HepG2 (cell line): ENCODE data around the gene BRI3BP. TPM values are rescaled to one million over a fixed set of nuclear protein-coding genes. Genes with fewer than 3 reads are reported as not detected.

Experiments used
- CBX5 ChIP-seq: sonication (generic); formaldehyde crosslinking; IDR thresholded peaks from 2 replicates; pipeline ENCODE4 v1.4.0; 2020; ENCODE audit warnings: missing genetic modification reagents, borderline replicate concordance
- CEBPG ChIP-seq: IDR thresholded peaks from 2 replicates; pipeline ENCODE4 v1.6.1; 2016
- ELF3 ChIP-seq: IDR thresholded peaks from 2 replicates; pipeline ENCODE4 v1.6.1; 2016; ENCODE audit warnings: missing genetic modification reagents, missing compliant biosample characterization
- FLYWCH1 ChIP-seq: sonication (generic); formaldehyde crosslinking; IDR thresholded peaks from 2 replicates; pipeline ENCODE4 v1.8.1; 2023; ENCODE audit warnings: mild to moderate bottlenecking, missing genetic modification reagents
- FOSL1 ChIP-seq: sonication (generic); formaldehyde crosslinking; IDR thresholded peaks from 2 replicates; pipeline ENCODE4 v1.9.0; 2021; ENCODE audit warnings: missing genetic modification reagents, borderline replicate concordance
- FOXJ3 ChIP-seq: sonication (generic); formaldehyde crosslinking; IDR thresholded peaks from 2 replicates; pipeline ENCODE4 v1.4.0; 2020; ENCODE audit warnings: missing genetic modification reagents, mild to moderate bottlenecking, borderline replicate concordance
- KAT2B ChIP-seq: fragments of 150-350 bp; IDR thresholded peaks from 2 replicates; pipeline ENCODE4 v1.6.1; 2014; ENCODE audit warnings: low read depth, low read length, borderline replicate concordance
- MIER3 ChIP-seq: IDR thresholded peaks from 2 replicates; pipeline ENCODE4 v1.6.1; 2016; ENCODE audit warnings: missing compliant biosample characterization, borderline replicate concordance
- NCOA1 ChIP-seq: sonication (generic); formaldehyde crosslinking; IDR thresholded peaks from 2 replicates; pipeline ENCODE4 v1.9.0; 2021; ENCODE audit warnings: missing genetic modification reagents
- NFYB ChIP-seq: sonication (generic); formaldehyde crosslinking; IDR thresholded peaks from 2 replicates; pipeline ENCODE4 v1.4.0; 2020; ENCODE audit warnings: missing genetic modification reagents
- NR2F2 ChIP-seq: IDR thresholded peaks from 2 replicates; pipeline ENCODE4 v1.6.1; 2012; ENCODE audit warnings: low read depth, inconsistent platforms, borderline replicate concordance
- PRDM15 ChIP-seq: sonication (generic); formaldehyde crosslinking; IDR thresholded peaks from 2 replicates; pipeline ENCODE4 v1.4.0; 2020; ENCODE audit warnings: missing genetic modification reagents
- RBAK ChIP-seq: sonication (generic); formaldehyde crosslinking; IDR thresholded peaks from 2 replicates; pipeline ENCODE4 v1.5.1; 2020; ENCODE audit warnings: mild to moderate bottlenecking, missing genetic modification reagents
- REL ChIP-seq: sonication (generic); formaldehyde crosslinking; conservative IDR thresholded peaks from 2 replicates; pipeline ENCODE4 v1.8.0; 2022; ENCODE audit warnings: mild to moderate bottlenecking, missing genetic modification reagents, moderate library complexity
- SALL2 ChIP-seq: sonication (generic); formaldehyde crosslinking; IDR thresholded peaks from 2 replicates; pipeline ENCODE4 v1.8.1; 2023; ENCODE audit warnings: mild to moderate bottlenecking, missing genetic modification reagents, inconsistent platforms
- SIX1 ChIP-seq: sonication (generic); formaldehyde crosslinking; IDR thresholded peaks from 2 replicates; pipeline ENCODE4 v1.4.0; 2020; ENCODE audit warnings: missing genetic modification reagents, borderline replicate concordance
- SMARCC2 ChIP-seq: fragments of 450-650 bp; IDR thresholded peaks from 2 replicates; pipeline ENCODE4 v1.6.1; 2017; ENCODE audit warnings: antibody characterized with exemption, mild to moderate bottlenecking
- ZBTB1 ChIP-seq: sonication (generic); formaldehyde crosslinking; IDR thresholded peaks from 2 replicates; pipeline ENCODE4 v1.4.0; 2020; ENCODE audit warnings: missing genetic modification reagents, borderline replicate concordance
- ZBTB42 ChIP-seq: sonication (generic); formaldehyde crosslinking; IDR thresholded peaks from 2 replicates; pipeline ENCODE4 v1.5.0; 2020; ENCODE audit warnings: mild to moderate bottlenecking, missing genetic modification reagents
- ZFYVE20 ChIP-seq: sonication (generic); formaldehyde crosslinking; IDR thresholded peaks from 2 replicates; pipeline ENCODE4 v1.8.0; 2023; ENCODE audit warnings: low read depth, mild to moderate bottlenecking, moderate library complexity, missing genetic modification reagents, borderline replicate concordance
- ZMYM2 ChIP-seq: sonication (generic); formaldehyde crosslinking; IDR thresholded peaks from 2 replicates; pipeline ENCODE4 v1.8.0; 2022; ENCODE audit warnings: mild to moderate bottlenecking, missing genetic modification reagents
- ZNF24 ChIP-seq: fragments of 450-650 bp; IDR thresholded peaks from 2 replicates; pipeline ENCODE4 v1.6.1; 2017; ENCODE audit warnings: antibody characterized with exemption, mild to moderate bottlenecking
- ZNF329 ChIP-seq: sonication (generic); formaldehyde crosslinking; IDR thresholded peaks from 2 replicates; pipeline ENCODE4 v1.9.0; 2021; ENCODE audit warnings: low read depth, mild to moderate bottlenecking, missing genetic modification reagents
- ZNF33A ChIP-seq: sonication (generic); formaldehyde crosslinking; IDR thresholded peaks from 2 replicates; pipeline ENCODE4 v1.5.1; 2020; ENCODE audit warnings: missing genetic modification reagents, mild to moderate bottlenecking, moderate library complexity, borderline replicate concordance
- ZNF431 ChIP-seq: sonication (generic); formaldehyde crosslinking; IDR thresholded peaks from 2 replicates; pipeline ENCODE4 v1.9.0; 2022; ENCODE audit warnings: missing genetic modification reagents, low read depth, mild to moderate bottlenecking, borderline replicate concordance
- ZNF549 ChIP-seq: sonication (generic); formaldehyde crosslinking; IDR thresholded peaks from 2 replicates; pipeline ENCODE4 v1.5.0; 2020; ENCODE audit warnings: missing genetic modification reagents
- ZNF577 ChIP-seq: sonication (generic); formaldehyde crosslinking; IDR thresholded peaks from 2 replicates; pipeline ENCODE4 v1.4.0; 2020; ENCODE audit warnings: mild to moderate bottlenecking, low read depth, missing genetic modification reagents, borderline replicate concordance
- ZNF761 ChIP-seq: sonication (generic); formaldehyde crosslinking; conservative IDR thresholded peaks from 2 replicates; pipeline ENCODE4 v1.4.0; 2020; ENCODE audit warnings: mild to moderate bottlenecking, missing genetic modification reagents
- ZNF83 ChIP-seq: sonication (generic); formaldehyde crosslinking; IDR thresholded peaks from 2 replicates; pipeline ENCODE4 v1.4.0; 2020; ENCODE audit warnings: missing genetic modification reagents, mild to moderate bottlenecking, borderline replicate concordance
- polyA plus RNA-seq, 8 experiments: library from polyadenylated mRNA; depleted of rRNA in 3 of 8; stranded (reverse) in 7 of 8; unstranded in 1 of 8; fragments of >200 nt; fragmentation: Illumina TruSeq in 4 of 8; extraction: Trizol in 4 of 8; gene quantifications; 2 replicates each; pipeline versions ENCODE4 v1.2.1 to v1.2.3, GENCODE V29; 2011 to 2016; ENCODE audit warnings: low read depth in 4 of 8, missing spikeins in 1 of 8, mixed read lengths in 1 of 8; ENCODE audit not compliant: insufficient read depth in 1 of 8
- total RNA-seq, 5 experiments: library from RNA; depleted of rRNA; stranded (reverse); fragments of >200 nt; fragmentation: Illumina TruSeq; extraction: Trizol; gene quantifications; 2 replicates each; pipeline ENCODE4 v1.2.3, GENCODE V29; 2016; ENCODE audit warnings: low read depth in 1 of 5
- TF ChIP-seq, protein P1 (sequence below): sonication (generic); formaldehyde crosslinking; IDR thresholded peaks from 2 replicates; pipeline ENCODE4 v1.4.0; 2020; ENCODE audit warnings: missing genetic modification reagents, borderline replicate concordance

The BRI3BP gene
- total and polyA plus RNA-seq, 2 of the 13 experiments (the other 11 are each of a cell fraction or from before 2014, with no cell fraction given): 7.5 to 21.1 TPM

GRCh38 chr12:124994437-124994975 is 1.1 kb downstream of the BRI3BP start (continued):
- TF ChIP-seq CEBPG (CRISPR knock-in tag): no peak
- TF ChIP-seq ZNF431 (CRISPR knock-in tag): no peak
- no peak for TF ChIP-seq ZNF24
- no peak for TF ChIP-seq NR2F2
- TF ChIP-seq RBAK (CRISPR knock-in tag): no peak
- no peak for TF ChIP-seq ZBTB42 (CRISPR knock-in tag)
- no peak for TF ChIP-seq ZFYVE20 (CRISPR knock-in tag)
- TF ChIP-seq KAT2B: no peak
- no peak for TF ChIP-seq ZNF83 (CRISPR knock-in tag)
- peak; percentile 80 for TF ChIP-seq ZMYM2 (CRISPR knock-in tag)
- TF ChIP-seq FOSL1: no peak
- TF ChIP-seq, protein P1, sequence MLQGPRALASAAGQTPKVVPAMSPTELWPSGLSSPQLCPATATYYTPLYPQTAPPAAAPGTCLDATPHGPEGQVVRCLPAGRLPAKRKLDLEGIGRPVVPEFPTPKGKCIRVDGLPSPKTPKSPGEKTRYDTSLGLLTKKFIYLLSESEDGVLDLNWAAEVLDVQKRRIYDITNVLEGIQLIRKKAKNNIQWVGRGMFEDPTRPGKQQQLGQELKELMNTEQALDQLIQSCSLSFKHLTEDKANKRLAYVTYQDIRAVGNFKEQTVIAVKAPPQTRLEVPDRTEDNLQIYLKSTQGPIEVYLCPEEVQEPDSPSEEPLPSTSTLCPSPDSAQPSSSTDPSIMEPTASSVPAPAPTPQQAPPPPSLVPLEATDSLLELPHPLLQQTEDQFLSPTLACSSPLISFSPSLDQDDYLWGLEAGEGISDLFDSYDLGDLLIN (CRISPR knock-in tag): no peak
- no peak for TF ChIP-seq NCOA1
- TF ChIP-seq ZNF577: no peak
- TF ChIP-seq ZNF33A: no peak
- TF ChIP-seq SIX1 (CRISPR knock-in tag): no peak
- TF ChIP-seq ZBTB1 (CRISPR knock-in tag): no peak
- TF ChIP-seq SALL2 (CRISPR knock-in tag): no peak
- no peak for TF ChIP-seq REL (CRISPR knock-in tag)
- TF ChIP-seq ZNF549 (CRISPR knock-in tag): no peak
- TF ChIP-seq ZNF761: no peak
- peak; percentile 58 for TF ChIP-seq ELF3
- TF ChIP-seq PRDM15 (CRISPR knock-in tag): no peak
- no peak for TF ChIP-seq ZNF329 (CRISPR knock-in tag)
- no peak for TF ChIP-seq CBX5
- TF ChIP-seq NFYB: no peak
- TF ChIP-seq MIER3 (CRISPR knock-in tag): no peak
- TF ChIP-seq FOXJ3 (CRISPR knock-in tag): no peak
- TF ChIP-seq FLYWCH1 (CRISPR knock-in tag): 0 out of 2 replicates have a peak, but pooled peaks have one; percentile 29
- TF ChIP-seq SMARCC2: no peak
